NCI-H510A (cell line): ENCODE data around the gene CDK12.

Experiments used
- DNase-seq: peaks from one replicate; lab custom pipeline; 2025; lab: John Stamatoyannopoulos, UW

The CDK12 gene

GRCh38 chr17:39581759-39582085 is 120.4 kb downstream of the CDK12 start:
- DNase-seq = no peak

- no peak for DNase-seq
These were observed 121.4 kb downstream of the CDK12 start for GRCh38 chr17:39582658-39583057.
